ENCODE data around the gene ZNF606.

ZNF606 gene

GRCh38 chr19:58034477-58034793 lies 31.8 kb upstream of the ZNF606 start:
- TF ChIP-seq SIN3A (IDR thresholded peaks at IDR 0.05; ENCODE audit: borderline replicate concordance, insufficient read depth, low read length) (no peak), FOXP2 (optimal IDR thresholded peaks at IDR 0.05; ENCODE audit: borderline replicate concordance, extremely low read depth, extremely low read length, insufficient read depth) (no peak), POLR2AphosphoS5 (IDR thresholded peaks at IDR 0.05; ENCODE audit: low read depth, low read length) (no peak), TAF1 (IDR thresholded peaks at IDR 0.05; ENCODE audit: borderline replicate concordance, insufficient read depth, low read length) (no peak)
- TF ChIP-seq, protein P1, sequence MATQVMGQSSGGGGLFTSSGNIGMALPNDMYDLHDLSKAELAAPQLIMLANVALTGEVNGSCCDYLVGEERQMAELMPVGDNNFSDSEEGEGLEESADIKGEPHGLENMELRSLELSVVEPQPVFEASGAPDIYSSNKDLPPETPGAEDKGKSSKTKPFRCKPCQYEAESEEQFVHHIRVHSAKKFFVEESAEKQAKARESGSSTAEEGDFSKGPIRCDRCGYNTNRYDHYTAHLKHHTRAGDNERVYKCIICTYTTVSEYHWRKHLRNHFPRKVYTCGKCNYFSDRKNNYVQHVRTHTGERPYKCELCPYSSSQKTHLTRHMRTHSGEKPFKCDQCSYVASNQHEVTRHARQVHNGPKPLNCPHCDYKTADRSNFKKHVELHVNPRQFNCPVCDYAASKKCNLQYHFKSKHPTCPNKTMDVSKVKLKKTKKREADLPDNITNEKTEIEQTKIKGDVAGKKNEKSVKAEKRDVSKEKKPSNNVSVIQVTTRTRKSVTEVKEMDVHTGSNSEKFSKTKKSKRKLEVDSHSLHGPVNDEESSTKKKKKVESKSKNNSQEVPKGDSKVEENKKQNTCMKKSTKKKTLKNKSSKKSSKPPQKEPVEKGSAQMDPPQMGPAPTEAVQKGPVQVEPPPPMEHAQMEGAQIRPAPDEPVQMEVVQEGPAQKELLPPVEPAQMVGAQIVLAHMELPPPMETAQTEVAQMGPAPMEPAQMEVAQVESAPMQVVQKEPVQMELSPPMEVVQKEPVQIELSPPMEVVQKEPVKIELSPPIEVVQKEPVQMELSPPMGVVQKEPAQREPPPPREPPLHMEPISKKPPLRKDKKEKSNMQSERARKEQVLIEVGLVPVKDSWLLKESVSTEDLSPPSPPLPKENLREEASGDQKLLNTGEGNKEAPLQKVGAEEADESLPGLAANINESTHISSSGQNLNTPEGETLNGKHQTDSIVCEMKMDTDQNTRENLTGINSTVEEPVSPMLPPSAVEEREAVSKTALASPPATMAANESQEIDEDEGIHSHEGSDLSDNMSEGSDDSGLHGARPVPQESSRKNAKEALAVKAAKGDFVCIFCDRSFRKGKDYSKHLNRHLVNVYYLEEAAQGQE (IDR thresholded peaks at IDR 0.05; ENCODE audit: insufficient read depth in 1 of 2, low read depth in 2 of 2, low read length in 2 of 2), result no peak

GRCh38 chr19:58033741-58034476 lies 31.3 kb upstream of the ZNF606 start, which contains the start of gene ZSCAN1:
ZSCAN1 (plus strand) TSS chr19:58034025; CDS start chr19:58037837, 3,812 bp downstream.
- TF ChIP-seq POLR2AphosphoS5 (IDR thresholded peaks at IDR 0.05; ENCODE audit: low read depth, low read length), result no peak
- TF ChIP-seq SIN3A (IDR thresholded peaks at IDR 0.05; ENCODE audit: borderline replicate concordance, insufficient read depth, low read length), result no peak
- TF ChIP-seq TAF1 (IDR thresholded peaks at IDR 0.05; ENCODE audit: borderline replicate concordance, insufficient read depth, low read length), result no peak
- TF ChIP-seq, protein P1 (IDR thresholded peaks at IDR 0.05; ENCODE audit: insufficient read depth in 1 of 2, low read depth in 2 of 2, low read length in 2 of 2), result no peak
- TF ChIP-seq FOXP2 (optimal IDR thresholded peaks at IDR 0.05; ENCODE audit: borderline replicate concordance, extremely low read depth, extremely low read length, insufficient read depth), result no peak

- no peak for TF ChIP-seq SIN3A (IDR thresholded peaks at IDR 0.05; ENCODE audit: borderline replicate concordance, insufficient read depth, low read length)
- TF ChIP-seq, protein P1 (IDR thresholded peaks at IDR 0.05; ENCODE audit: insufficient read depth in 1 of 2, low read depth in 2 of 2, low read length in 2 of 2), result no peak
These were observed 22.0 kb upstream of the ZNF606 start for GRCh38 chr19:58024661-58025060.

- TF ChIP-seq, protein P1 (IDR thresholded peaks at IDR 0.05; ENCODE audit: insufficient read depth in 1 of 2, low read depth in 2 of 2, low read length in 2 of 2), result no peak
- TF ChIP-seq FOXP2 (optimal IDR thresholded peaks at IDR 0.05; ENCODE audit: borderline replicate concordance, extremely low read depth, extremely low read length, insufficient read depth) (no peak), TAF1 (IDR thresholded peaks at IDR 0.05; ENCODE audit: borderline replicate concordance, insufficient read depth, low read length) (no peak), SIN3A (IDR thresholded peaks at IDR 0.05; ENCODE audit: borderline replicate concordance, insufficient read depth, low read length) (no peak), POLR2AphosphoS5 (IDR thresholded peaks at IDR 0.05; ENCODE audit: low read depth, low read length) (no peak)
These were observed 19.7 kb upstream of the ZNF606 start for GRCh38 chr19:58022283-58022660.

All from PFSK-1 (cell line).